CD4-positive, alpha-beta memory T cell (primary cell): ENCODE data around the gene R3HDM4. TPM values are rescaled to one million over a fixed set of nuclear protein-coding genes. Genes with fewer than 3 reads are reported as not detected.
"Not testable (repeated sequence)": the region's sequence is repeated elsewhere in the genome, so short reads cannot be mapped to it uniquely, and the experiment has no call there.

Experiments
- CTCF ChIA-PET: fragments of 350-600 bp; sonication (Branson Sonifier 250); formaldehyde crosslinking; loops from one replicate; lab custom pipeline; 2021; ENCODE audit warnings: inconsistent platforms; ENCODE audit not compliant: partially characterized antibody; lab: Charles Lee
- POLR2A ChIA-PET: fragments of 350-600 bp; sonication (Branson Sonifier 250); formaldehyde crosslinking; loops from one replicate; lab custom pipeline; 2021; ENCODE audit not compliant: partially characterized antibody; lab: Charles Lee
- DNase-seq, 5 donors: peaks; one replicate each; pipeline versions ENCODE4 v3.0.0 to v3.0.0-alpha.2; 2020 to 2022; ENCODE audit warnings: mixed read lengths in 1 of 5
- H3K27ac ChIP-seq: one replicate; pipeline ENCODE4 v1.7.0; 2013; ENCODE audit warnings: low read depth, low read length
- H3K27me3 ChIP-seq: 2 replicates; pipeline ENCODE4 v1.7.0; 2013; ENCODE audit warnings: mild to moderate bottlenecking, low read length, moderate library complexity; ENCODE audit not compliant: insufficient read depth
- H3K36me3 ChIP-seq: 2 replicates; pipeline ENCODE4 v1.7.0; 2013; ENCODE audit warnings: mild to moderate bottlenecking, low read length, moderate library complexity; ENCODE audit not compliant: insufficient read depth
- H3K4me1 ChIP-seq: 2 replicates; pipeline ENCODE4 v1.7.0; 2013; ENCODE audit warnings: mild to moderate bottlenecking, low read length, moderate library complexity; ENCODE audit not compliant: insufficient read depth
- H3K4me3 ChIP-seq, 2 donors: one replicate each; pipeline ENCODE4 v1.7.0; 2013; ENCODE audit warnings: low read length in 2 of 2, mild to moderate bottlenecking in 1 of 2
- H3K9me3 ChIP-seq, 2 donors: one replicate each; pipeline ENCODE4 v1.7.0; 2013; ENCODE audit warnings: low read length in 2 of 2, control low read depth in 1 of 2; ENCODE audit not compliant: control insufficient read depth in 1 of 2
- H3K27ac Mint-ChIP-seq, 7 donors: one replicate each; pipeline ENCODE4 v1.8.0; 2020 to 2021; ENCODE audit warnings: mixed read lengths in 7 of 7, mild to moderate bottlenecking in 6 of 7, inconsistent platforms in 3 of 7, moderate library complexity in 3 of 7
- H3K27me3 Mint-ChIP-seq, 2 donors: one replicate each; pipeline ENCODE4 v1.8.0; 2020 to 2021; ENCODE audit warnings: mixed read lengths in 2 of 2
- H3K36me3 Mint-ChIP-seq, 2 donors: one replicate each; pipeline ENCODE4 v1.8.0; 2020 to 2021; ENCODE audit warnings: mixed read lengths in 2 of 2, inconsistent platforms in 1 of 2, mild to moderate bottlenecking in 1 of 2
- H3K4me1 Mint-ChIP-seq, 4 donors: one replicate each; pipeline ENCODE4 v1.8.0; 2020 to 2021; ENCODE audit warnings: mixed read lengths in 4 of 4, mild to moderate bottlenecking in 1 of 4
- H3K4me3 Mint-ChIP-seq, 8 donors: one replicate each; pipeline ENCODE4 v1.8.0; 2020 to 2021; ENCODE audit warnings: mixed read lengths in 8 of 8, mild to moderate bottlenecking in 7 of 8, moderate library complexity in 6 of 8, inconsistent platforms in 3 of 8
- H3K9me3 Mint-ChIP-seq, 8 donors: one replicate each; pipeline ENCODE4 v1.8.0; 2020 to 2021; ENCODE audit warnings: mixed read lengths in 8 of 8, mild to moderate bottlenecking in 5 of 8, inconsistent platforms in 3 of 8, moderate library complexity in 1 of 8
- intact Hi-C: fragments of 100-400 bp; cut with micrococcal nuclease; formaldehyde crosslinking; loops from one replicate; pipeline ENCODE4 v1.15.1; 2023
- polyA plus RNA-seq, 2 donors: library from polyadenylated mRNA; unstranded; fragments of 300-500 nt; fragmentation: Illumina TruSeq; gene quantifications; one replicate each; pipeline ENCODE4 v1.2.3, GENCODE V29; 2021
- total RNA-seq, 2 experiments: library from RNA; stranded (reverse); gene quantifications; one replicate each; pipeline ENCODE4 v1.2.3, GENCODE V29; 2021

Gene R3HDM4
- total and polyA plus RNA-seq, 4 experiments from 2014 or later = 153 to 230 (median 181) TPM

DNA sequence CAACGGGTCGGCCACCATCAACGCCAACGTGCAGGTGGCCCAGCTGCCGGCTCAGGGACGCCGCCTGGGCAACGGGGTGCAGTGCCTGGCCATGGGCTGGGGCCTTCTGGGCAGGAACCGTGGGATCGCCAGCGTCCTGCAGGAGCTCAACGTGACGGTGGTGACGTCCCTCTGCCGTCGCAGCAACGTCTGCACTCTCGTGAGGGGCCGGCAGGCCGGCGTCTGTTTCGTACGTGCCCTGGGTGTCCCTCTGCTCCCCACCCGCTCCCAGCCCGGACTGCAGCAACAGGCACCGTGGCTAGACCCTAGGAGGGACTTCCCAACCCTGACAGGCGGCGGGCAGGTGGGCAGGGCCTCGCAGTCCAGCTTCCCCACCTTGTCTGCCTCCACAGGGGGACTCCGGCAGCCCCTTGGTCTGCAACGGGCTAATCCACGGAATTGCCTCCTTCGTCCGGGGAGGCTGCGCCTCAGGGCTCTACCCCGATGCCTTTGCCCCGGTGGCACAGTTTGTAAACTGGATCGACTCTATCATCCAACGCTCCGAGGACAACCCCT lies 57.4 kb downstream of the R3HDM4 start:
- H3K36me3 Mint-ChIP-seq = no peaks in the 10 kb centered on the region
- H3K4me3 Mint-ChIP-seq = no peak overlapping the region
- no peaks in the 10 kb centered on the region for H3K9me3 Mint-ChIP-seq
- POLR2A ChIA-PET = interaction anchor here (1.4 kb wide), 1 partner anchor 65 kb away, joined by 5 read pairs; no protein-coding TSS in a partner anchor
- no peak overlapping the region for H3K27ac Mint-ChIP-seq
- H3K27me3 Mint-ChIP-seq = peaks cover 0 to 9% of the 10 kb centered on the region in 2 donors
- Histone ChIP-seq H3K27ac (no peak overlapping the region), H3K4me3 (no peak overlapping the region), H3K4me1 (no peaks in the 10 kb centered on the region), H3K9me3 (no peaks in the 10 kb centered on the region), H3K36me3 (no peaks in the 10 kb centered on the region), H3K27me3 (peaks cover 3% of the 10 kb centered on the region)
- no peak for DNase-seq
- H3K4me1 Mint-ChIP-seq = peaks cover 0 to 5% (median under 1%) of the 10 kb centered on the region in 4 donors
- CTCF ChIA-PET = interaction anchor here (0.7 to 4.0 kb wide), 9 partner anchors 9 to 128 kb away, joined by 3 to 43 read pairs (median 4); partner anchors contain the start of gene WDR18
- intact Hi-C loops = no loop called here

DNA sequence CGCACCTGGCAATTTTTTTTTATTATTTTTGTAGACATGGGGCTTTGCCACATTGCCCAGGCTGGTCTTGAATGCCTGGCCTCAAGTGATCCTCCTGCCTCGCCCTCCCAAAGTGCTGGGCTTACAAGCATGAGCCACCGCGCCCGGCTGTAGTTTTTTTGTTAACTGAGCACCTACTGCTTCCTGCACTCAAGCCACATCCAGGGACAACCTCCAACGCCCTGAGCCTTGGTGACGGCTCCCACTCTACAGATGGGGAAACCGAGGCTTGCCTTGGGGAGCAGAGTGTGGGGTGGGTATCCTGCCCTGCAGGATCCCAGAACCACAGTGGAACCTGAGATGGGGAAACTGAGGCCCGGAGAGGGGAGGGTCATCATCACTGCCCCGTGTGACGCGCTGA lies 57.9 kb downstream of the R3HDM4 start:
- H3K27ac Mint-ChIP-seq = no peak overlapping the region
- H3K4me3 Mint-ChIP-seq = no peak overlapping the region
- intact Hi-C loops = no loop called here

DNA sequence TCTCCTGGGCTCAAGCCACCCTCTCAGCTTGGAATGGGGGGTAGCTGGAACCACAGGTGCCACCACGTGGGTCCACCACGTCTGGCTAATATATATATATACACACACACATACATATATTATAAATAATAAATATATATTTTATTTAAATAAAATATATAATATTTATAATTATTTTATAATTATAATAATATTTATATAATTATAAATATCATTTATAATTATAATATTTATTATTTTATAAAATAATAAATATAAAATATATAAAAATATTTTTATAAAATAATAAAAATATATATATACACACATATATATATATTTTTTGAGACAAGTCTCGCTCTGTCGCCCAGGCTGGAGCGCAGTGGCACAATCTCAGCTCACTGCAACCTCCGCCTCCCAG lies 58.5 kb downstream of the R3HDM4 start:
- no peaks in the 10 kb centered on the region for H3K36me3 ChIP-seq
- intact Hi-C loops = no loop called here
- peaks cover 2 to 9% of the 10 kb centered on the region in 2 donors for H3K27me3 Mint-ChIP-seq
- H3K4me1 ChIP-seq = no peaks in the 10 kb centered on the region
- POLR2A ChIA-PET = interaction anchor here (1.1 kb wide), 1 partner anchor 39 kb away, joined by 3 read pairs; the partner anchor contains the start of gene RNU6-9
- H3K36me3 Mint-ChIP-seq = no peaks in the 10 kb centered on the region
- no peak overlapping the region for H3K4me3 Mint-ChIP-seq
- no peaks in the 10 kb centered on the region for H3K9me3 ChIP-seq
- CTCF ChIA-PET = interaction anchor here (1.0 to 1.2 kb wide), 2 partner anchors 9 to 129 kb away, joined by 6 to 7 read pairs; partner anchors contain the start of gene WDR18
- no peaks in the 10 kb centered on the region for H3K9me3 Mint-ChIP-seq
- no peak for DNase-seq
- no peak overlapping the region for H3K27ac Mint-ChIP-seq
- H3K27me3 ChIP-seq = peaks cover 3% of the 10 kb centered on the region
- H3K4me3 ChIP-seq = no peak overlapping the region
- peaks cover 0 to 5% (median under 1%) of the 10 kb centered on the region in 4 donors for H3K4me1 Mint-ChIP-seq
- H3K27ac ChIP-seq = no peak overlapping the region

More for the DNA sequence above, 57.9 kb downstream of the R3HDM4 start:
- Mint-ChIP-seq H3K27me3 (peaks cover 0 to 9% of the 10 kb centered on the region in 2 donors), H3K36me3 (no peaks in the 10 kb centered on the region), H3K4me1 (peaks cover 0 to 5% (median under 1%) of the 10 kb centered on the region in 4 donors), H3K9me3 (no peaks in the 10 kb centered on the region)
- Histone ChIP-seq H3K9me3 (no peaks in the 10 kb centered on the region), H3K4me1 (no peaks in the 10 kb centered on the region), H3K36me3 (no peaks in the 10 kb centered on the region), H3K27me3 (peaks cover 3% of the 10 kb centered on the region), H3K27ac (no peak overlapping the region), H3K4me3 (no peak overlapping the region)
- POLR2A ChIA-PET = interaction anchor here (1.1 kb wide), 1 partner anchor 38 kb away, joined by 3 read pairs; the partner anchor contains the start of gene RNU6-9
- CTCF ChIA-PET = interaction anchor here (1.2 to 4.0 kb wide), 4 partner anchors 24 to 129 kb away, joined by 3 to 43 read pairs (median 8); partner anchors contain the start of gene WDR18
- DNase-seq = no peak

DNA sequence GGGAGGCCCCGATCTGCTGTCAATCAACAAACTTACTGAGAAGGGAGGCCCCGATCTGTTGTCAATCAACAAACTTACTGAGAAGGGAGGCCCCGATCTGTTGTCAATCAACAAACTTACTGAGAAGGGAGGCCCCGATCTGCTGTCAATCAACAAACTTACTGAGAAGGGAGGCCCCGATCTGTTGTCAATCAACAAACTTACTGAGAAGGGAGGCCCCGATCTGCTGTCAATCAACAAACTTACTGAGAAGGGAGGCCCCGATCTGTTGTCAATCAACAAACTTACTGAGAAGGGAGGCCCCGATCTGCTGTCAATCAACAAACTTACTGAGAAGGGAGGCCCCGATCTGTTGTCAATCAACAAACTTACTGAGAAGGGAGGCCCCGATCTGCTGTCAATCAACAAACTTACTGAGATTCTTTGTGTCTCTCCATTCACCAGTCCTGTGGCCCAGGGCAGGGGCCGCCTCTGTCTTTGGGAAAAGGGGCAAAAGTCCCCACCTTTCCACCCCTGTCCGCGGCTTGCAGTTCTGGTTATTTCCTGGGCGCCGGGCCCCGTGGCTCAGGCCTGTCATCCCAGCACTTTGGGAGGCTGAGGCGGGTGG lies 59.3 kb downstream of the R3HDM4 start:
- H3K36me3 ChIP-seq, H3K4me3 Mint-ChIP-seq, H3K27ac Mint-ChIP-seq, H3K4me3 ChIP-seq, intact Hi-C loops, H3K4me1 ChIP-seq, H3K36me3 Mint-ChIP-seq, DNase-seq, H3K9me3 Mint-ChIP-seq, H3K27ac ChIP-seq, H3K9me3 ChIP-seq, H3K27me3 ChIP-seq, H3K4me1 Mint-ChIP-seq: not testable (repeated sequence)
- POLR2A ChIA-PET = interaction anchor here (1.1 kb wide), 1 partner anchor 40 kb away, joined by 3 read pairs; the partner anchor contains the start of gene RNU6-9
- CTCF ChIA-PET = interaction anchor here (1.0 to 1.2 kb wide), 2 partner anchors 10 to 130 kb away, joined by 6 to 7 read pairs; partner anchors contain the start of gene WDR18
- peaks cover 4 to 12% of the 10 kb centered on the region in 2 donors for H3K27me3 Mint-ChIP-seq

DNA sequence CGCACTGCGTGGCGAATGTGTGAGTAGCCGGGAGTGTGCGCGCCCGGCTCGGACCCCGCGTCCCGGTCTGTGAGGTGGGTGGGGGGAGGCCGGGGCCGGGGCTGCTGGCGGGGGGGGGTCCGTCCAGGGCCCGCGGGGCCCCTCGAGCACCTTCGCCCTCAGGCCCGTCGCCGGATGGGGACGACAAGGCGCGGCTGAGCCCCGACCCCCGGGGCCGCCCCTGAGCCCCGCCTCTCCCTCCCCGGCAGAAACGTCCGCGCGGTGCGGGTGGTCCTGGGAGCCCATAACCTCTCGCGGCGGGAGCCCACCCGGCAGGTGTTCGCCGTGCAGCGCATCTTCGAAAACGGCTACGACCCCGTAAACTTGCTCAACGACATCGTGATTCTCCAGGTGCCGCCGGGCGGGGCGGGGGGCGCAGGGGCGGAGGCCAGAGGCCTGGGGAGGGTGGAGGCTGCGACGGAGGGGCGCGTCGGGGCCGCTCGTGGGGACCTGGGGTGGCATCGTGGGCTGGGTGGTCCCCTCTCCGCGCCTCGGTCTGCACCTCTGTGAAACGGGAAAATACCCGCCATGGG lies 59.9 kb downstream of the R3HDM4 start:
- H3K36me3 ChIP-seq = no peaks in the 10 kb centered on the region
- Mint-ChIP-seq H3K4me3 (no peak overlapping the region), H3K27me3 (peaks cover 4 to 18% of the 10 kb centered on the region in 2 donors), H3K36me3 (no peaks in the 10 kb centered on the region), H3K27ac (no peak overlapping the region), H3K4me1 (peaks cover 0 to 5% (median under 1%) of the 10 kb centered on the region in 4 donors), H3K9me3 (no peaks in the 10 kb centered on the region)
- no peaks in the 10 kb centered on the region for H3K9me3 ChIP-seq
- DNase-seq = no peak
- ChIA-PET CTCF (no interaction called here), POLR2A (no interaction called here)
- no peak overlapping the region for H3K27ac ChIP-seq
- no peaks in the 10 kb centered on the region for H3K4me1 ChIP-seq
- no peaks in the 10 kb centered on the region for H3K27me3 ChIP-seq
- intact Hi-C loops = no loop called here
- H3K4me3 ChIP-seq = no peak overlapping the region

DNA sequence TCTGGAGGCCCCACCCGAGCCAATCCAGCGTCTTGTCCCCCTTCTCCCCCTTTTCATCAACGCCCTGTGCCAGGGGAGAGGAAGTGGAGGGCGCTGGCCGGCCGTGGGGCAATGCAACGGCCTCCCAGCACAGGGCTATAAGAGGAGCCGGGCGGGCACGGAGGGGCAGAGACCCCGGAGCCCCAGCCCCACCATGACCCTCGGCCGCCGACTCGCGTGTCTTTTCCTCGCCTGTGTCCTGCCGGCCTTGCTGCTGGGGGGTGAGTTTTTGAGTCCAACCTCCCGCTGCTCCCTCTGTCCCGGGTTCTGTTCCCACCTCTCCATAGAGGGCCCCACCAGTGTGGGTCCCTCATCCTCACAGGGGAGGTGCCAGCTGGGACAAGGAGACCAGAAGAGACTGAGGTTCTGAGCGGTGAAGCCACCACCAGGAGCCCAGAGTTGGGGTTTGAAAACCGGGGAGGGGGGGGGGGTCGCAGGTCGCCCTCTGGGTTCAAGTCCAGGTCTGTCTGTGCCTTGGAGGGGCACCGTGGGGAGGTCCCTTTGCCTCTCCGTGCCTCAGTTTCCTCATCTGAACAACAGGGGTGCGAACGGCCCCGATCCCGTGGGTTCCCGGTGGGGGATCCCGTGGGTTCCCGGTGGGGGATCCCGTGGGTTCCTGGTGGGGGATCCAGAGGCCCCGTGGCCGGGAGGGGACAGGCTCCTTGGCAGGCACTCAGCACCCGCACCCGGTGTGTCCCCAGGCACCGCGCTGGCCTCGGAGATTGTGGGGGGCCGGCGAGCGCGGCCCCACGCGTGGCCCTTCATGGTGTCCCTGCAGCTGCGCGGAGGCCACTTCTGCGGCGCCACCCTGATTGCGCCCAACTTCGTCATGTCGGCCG lies 60.6 kb downstream of the R3HDM4 start, which contains the start of gene ELANE:
ELANE (plus strand) TSS at position 168 of the 878 bp plus-strand sequence; CDS start at position 194, 26 bp downstream.
- Histone ChIP-seq H3K36me3 (no peaks in the 10 kb centered on the region), H3K4me3 (no peak within 1 kb of the TSS), H3K4me1 (no peaks in the 10 kb centered on the region), H3K27ac (no peak within 1 kb of the TSS), H3K27me3 (no peaks in the 10 kb centered on the region), H3K9me3 (no peaks in the 10 kb centered on the region)
- no peak for DNase-seq
- intact Hi-C loops = no loop called here
- H3K27me3 Mint-ChIP-seq = peaks cover 5 to 19% of the 10 kb centered on the region in 2 donors
- no peak within 1 kb of the TSS for H3K27ac Mint-ChIP-seq
- H3K9me3 Mint-ChIP-seq = no peaks in the 10 kb centered on the region
- H3K4me1 Mint-ChIP-seq = peaks cover 0 to 5% (median under 1%) of the 10 kb centered on the region in 4 donors
- no peaks in the 10 kb centered on the region for H3K36me3 Mint-ChIP-seq
- H3K4me3 Mint-ChIP-seq = no peak within 1 kb of the TSS
- ChIA-PET CTCF (no interaction called here), POLR2A (no interaction called here)
